AG20443 (cell line): ENCODE measurements around the gene NARS2.
"Not testable (repeated sequence)": the region's sequence is repeated elsewhere in the genome, so short reads cannot be mapped to it uniquely, and the experiment has no call there.

Experiments used
- DNase-seq: peaks from one replicate; pipeline ENCODE4 v3.0.0; 2012; ENCODE audit warnings: low spot score, mixed read lengths

NARS2 gene, protein sequence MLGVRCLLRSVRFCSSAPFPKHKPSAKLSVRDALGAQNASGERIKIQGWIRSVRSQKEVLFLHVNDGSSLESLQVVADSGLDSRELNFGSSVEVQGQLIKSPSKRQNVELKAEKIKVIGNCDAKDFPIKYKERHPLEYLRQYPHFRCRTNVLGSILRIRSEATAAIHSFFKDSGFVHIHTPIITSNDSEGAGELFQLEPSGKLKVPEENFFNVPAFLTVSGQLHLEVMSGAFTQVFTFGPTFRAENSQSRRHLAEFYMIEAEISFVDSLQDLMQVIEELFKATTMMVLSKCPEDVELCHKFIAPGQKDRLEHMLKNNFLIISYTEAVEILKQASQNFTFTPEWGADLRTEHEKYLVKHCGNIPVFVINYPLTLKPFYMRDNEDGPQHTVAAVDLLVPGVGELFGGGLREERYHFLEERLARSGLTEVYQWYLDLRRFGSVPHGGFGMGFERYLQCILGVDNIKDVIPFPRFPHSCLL

DNA sequence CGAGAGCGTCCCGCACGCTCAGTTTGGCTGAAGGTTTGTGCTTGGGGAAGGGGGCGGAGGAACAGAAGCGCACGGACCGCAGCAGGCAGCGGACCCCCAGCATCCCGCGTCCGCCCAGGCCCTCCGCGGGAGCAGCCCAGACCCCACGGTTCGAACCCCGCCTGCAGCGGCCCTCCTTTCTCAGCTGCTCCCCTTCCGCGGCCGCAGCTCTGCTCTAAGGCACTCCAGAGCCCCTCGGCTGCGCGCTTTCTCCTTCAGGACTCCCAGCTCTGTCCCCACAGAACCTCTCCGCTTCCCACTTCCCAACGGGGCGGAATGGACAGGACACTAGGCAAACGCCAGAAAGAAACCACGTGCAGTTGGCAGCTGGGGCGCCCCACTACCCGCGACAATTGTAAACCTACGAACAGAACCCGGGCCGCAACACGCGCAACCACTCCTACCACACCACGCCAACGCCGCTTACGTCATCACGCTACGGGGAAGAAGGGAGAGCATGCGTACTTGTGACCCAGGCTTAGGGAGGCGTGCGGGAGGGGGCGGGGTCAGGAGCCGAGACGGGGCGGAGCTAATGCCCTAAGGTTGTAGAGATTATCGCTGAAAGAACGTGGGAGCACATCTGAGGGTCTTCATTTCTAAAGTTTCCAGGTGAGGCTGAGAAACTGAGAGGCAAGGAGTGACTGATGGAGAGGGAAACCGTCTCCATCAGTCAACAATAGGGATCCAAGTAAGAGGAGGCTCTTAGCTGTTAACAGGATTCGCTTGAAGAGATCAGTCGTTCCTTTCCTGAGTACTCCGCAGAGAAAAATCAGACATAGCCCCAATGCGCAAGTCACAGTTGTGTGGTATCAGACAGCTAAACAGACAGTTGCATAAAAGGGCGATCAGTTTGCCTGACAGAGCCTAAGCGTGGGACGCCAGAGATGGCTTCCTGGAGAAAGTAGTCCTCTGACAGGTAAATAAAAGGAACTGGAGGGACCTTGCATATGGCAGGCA, at the start of gene NARS2:
Gene NARS2, minus strand, starts transcription at position 479 of the 996 bp plus-strand sequence. Its CDS starts 376 bp downstream, at position 103.
- peak; percentile 99 for DNase-seq

DNA sequence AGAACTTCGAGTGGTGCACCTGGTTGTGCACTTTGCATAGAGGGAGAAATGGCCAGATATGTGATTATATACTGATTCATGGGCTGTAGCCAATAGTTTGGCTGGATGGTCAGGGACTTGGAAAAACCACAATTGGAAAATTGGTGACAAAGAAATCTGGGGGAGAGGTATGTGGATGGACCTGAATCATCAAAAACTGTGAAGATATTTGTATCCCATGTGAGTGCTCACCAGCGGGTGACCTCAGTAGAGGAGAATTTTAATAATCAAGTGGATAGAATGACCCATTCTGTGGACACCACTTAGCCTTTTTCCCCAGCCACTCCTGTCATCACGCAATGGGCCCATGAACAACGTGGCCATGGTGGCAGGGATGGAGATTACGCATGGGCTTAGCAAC, 48.0 kb upstream of the NARS2 start:
- DNase-seq: no peak

DNA sequence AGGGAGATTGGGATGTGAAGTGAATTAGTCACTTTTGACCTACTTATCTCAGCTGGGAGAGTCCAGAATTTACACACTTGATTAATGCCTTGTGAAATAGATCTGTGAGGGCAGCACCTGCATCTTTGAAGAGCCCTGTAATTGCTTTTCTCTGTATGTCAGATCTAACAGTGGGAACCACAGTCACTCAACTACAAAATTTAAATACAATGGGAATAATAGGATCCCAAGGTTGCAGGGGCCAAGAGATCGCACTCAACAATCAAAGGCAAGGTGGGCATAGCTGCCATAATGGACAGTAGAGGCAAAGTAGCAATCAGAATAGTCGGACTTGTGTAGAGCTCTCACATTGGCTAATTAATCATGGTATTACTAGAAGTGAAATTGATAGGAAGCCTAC, 45.5 kb upstream of the NARS2 start:
- no peak for DNase-seq

DNA sequence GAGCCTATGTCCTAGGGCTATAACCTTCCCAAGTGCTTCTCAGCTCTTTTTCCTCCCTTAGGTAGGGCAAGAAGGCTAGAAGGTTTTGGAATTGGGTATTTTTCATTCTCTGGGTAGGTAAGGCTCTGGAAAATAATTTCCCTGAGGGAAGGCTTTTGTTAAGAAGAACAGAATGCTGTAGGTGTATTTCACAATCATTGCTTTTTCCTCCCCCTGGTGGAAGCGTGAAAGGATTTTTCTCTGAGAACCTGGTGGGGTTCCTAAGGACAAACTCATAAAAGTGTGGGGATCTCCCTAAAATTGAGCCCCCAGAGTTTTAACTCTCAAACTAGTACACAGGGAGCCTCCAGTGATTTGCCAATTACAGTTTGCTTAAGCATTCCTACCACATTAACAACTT, 41.1 kb upstream of the NARS2 start:
- DNase-seq: no peak

DNA sequence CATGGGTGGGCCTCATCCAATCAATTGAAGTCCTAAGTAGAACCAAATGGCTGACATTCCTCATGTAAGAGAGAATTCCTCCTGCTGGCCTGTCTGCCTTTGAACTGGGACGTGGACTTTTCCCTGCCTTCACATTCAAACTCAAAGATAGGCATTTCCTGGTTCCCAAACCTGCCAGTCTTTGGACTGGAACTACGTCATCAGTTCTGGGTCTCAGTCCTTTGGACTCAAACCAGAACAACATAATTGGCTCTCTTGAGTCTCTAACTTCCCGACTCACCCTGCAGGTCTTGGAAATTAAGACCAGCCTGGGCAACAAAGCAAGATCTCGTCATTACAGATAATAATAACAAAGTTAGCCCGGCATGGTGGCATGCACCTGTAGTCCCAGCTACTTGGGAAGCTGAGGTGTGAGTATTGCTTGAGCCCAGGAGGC, 38.7 kb upstream of the NARS2 start:
- no peak for DNase-seq

DNA sequence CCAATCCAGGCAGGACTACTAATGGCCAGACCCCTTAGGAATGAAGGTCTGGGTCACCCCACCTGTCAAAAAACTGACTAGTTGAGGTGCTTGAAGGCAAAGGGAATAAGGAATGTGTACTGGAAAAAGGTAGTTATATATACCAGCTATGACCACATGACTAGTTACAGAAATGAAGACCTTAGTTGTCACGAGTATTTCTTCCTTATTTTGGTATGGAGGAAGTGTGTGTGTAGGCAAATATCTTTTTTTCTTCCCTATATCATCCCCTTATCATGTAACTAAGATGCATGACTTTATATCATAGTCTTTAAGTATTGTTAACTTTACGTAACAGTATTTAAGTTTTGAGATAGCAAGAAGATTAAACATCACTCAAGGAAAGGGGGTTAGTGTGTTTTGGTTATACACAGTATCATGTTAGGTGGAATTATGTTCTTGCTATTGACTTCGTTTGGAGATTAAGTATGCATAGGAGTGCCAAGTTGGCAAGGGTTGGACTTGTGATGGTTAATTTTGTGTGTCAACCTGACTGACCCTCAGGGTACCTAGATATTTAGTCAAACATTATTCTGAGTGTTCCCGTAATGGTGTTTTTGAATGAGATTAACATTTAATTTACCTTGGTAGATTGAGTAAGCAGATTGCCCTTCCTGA, 38.2 kb upstream of the NARS2 start:
- no peak for DNase-seq

DNA sequence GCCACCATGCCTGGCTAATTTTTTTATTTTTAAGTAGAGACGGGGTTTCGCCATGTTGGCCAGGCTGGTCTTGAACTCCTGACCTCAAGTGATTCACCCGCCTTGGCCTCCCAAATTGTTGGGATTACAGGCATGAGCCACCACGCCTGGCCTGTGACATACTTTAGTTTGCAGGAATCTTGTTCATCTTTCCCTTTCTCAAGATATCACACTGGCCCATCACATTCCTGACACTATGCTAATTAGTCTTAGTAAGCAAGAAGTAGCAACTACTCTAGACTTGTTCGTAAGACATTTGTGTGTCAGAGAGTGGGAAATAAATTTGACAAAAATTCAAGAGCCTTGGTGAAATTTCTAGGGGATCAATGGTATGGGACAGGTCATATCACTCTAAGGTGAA, 34.7 kb upstream of the NARS2 start:
- not testable (repeated sequence) for DNase-seq

DNA sequence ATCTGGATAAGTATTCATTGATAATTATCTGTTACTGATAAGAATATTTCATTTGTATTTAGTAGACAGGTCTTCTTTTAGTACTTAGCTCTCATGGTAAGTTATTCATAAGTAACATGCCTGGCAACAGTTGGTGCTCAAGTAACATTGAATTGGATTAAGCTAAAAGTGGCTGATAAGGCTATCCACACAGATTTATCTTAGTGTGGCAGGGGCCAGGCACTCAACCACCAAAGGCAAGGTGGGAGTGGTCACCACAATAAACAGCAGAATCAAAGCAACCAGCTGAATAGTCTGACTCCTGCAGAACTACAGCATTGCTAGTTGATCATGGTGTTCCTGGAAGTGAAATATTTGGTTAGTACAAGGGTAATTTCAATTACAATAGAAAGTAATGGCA, 33.0 kb upstream of the NARS2 start:
- no peak for DNase-seq

DNA sequence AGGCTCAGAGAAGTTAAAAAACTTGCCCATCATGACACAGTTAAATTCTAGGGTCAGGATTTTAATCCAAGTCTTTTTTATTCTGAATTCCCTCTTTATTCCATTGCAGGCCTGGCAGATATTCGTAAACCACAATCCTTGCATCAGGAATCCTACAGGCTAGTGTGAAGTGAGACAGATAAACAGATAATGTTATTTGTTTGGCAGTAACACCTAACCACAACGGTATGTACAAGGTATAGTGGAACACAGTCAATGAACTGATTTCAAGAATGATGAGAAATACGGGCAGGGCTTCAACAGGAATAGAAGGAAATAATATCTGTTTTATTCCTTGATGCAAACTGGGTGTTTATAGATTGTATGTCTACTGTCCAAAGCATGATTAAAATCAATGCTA, 32.0 kb upstream of the NARS2 start:
- DNase-seq: no peak

DNA sequence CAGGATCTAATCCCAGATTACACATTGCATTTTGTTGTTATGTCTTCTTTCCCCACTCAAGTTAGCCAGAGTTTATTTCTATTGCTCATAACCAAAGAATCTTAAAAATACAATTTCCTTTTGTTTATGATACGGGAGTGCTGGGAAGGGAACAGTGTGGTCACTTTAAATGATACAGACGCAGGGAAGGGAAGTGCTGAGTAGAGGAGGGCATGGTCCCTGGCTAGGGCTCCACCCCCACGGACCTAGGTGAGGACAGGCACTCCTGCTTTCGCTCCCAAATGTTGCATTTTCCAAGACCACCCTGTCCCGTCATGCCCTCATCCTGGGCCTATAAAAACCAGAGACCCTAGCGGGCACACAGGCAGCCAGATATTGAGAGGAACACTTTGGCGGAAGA, 30.6 kb upstream of the NARS2 start:
- no peak for DNase-seq

DNA sequence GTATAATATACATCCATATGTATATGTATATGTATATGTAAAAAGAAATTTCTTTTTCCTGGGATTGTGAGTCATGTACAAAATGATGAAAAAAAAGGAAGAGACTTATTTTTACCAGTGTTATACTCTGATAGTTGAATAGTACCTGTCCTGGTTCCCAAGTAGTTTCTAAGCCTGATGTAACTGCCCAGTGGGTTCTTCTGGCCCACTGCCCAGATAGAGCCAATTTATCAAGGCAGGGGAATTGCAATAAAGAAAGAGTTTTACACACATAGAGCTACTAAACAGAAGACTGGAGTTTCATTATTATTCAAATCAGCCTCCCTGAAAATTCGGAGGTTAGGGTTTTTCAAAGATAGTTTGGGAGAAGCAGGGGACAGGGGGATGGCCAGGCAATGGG, 29.1 kb upstream of the NARS2 start:
- DNase-seq: no peak

DNA sequence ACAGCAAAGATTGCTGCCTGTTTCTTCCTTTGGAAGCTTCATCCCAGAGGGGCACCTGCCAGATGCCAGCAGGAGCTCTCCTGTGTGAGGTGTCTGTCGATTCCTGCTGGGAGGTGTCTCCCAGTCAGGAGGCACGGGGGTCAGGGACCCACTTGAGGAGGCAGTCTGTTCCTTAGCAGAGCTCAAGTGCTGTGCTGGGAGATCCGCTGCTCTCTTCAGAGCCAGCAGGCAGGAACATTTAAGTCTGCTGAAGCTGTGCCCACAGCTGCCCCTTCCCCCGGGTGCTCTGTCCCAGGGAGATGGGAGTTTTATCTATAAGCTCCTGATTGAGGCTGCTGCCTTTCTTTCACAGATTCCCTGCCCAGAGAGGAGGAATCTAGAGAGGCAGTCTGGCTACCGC, 28.1 kb upstream of the NARS2 start:
- not testable (repeated sequence) for DNase-seq

DNA sequence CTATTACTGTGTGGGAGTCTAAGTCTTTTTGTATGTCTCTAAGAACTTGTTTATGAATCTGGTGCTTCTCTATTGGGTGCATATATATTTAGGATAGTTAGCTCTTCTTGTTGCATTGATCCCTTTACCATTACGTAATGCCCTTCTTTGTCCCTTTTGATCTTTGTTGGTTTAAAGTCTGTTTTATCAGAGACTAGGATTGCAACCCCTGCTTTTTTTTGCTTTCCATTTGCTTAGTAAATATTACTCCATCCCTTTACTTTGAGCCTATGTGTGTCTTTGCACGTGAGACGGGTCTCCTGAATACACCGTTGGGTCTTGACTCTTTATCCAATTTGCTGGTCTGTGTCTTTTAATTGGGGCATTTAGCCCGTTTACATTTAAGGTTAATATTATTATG, 26.4 kb upstream of the NARS2 start:
- not testable (repeated sequence) for DNase-seq

DNA sequence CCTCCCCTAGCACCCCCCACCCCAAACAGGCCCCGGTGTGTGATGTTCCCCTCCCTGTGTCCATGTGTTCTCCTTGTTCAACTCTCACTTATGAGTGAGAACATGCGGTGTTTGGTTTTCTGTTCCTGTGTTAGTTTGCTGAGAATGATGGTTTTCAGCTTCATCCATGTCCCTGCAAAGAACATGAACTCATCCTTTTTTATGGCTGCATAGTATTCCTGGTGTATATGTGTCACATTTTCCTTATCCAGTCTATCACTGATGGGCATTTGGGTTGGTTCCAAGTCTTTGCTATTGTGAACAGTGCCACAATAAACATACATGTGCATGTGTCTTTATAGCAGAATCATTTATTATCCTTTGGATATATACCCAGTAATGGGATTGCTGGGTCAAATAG, 22.9 kb upstream of the NARS2 start:
- not testable (repeated sequence) for DNase-seq

DNA sequence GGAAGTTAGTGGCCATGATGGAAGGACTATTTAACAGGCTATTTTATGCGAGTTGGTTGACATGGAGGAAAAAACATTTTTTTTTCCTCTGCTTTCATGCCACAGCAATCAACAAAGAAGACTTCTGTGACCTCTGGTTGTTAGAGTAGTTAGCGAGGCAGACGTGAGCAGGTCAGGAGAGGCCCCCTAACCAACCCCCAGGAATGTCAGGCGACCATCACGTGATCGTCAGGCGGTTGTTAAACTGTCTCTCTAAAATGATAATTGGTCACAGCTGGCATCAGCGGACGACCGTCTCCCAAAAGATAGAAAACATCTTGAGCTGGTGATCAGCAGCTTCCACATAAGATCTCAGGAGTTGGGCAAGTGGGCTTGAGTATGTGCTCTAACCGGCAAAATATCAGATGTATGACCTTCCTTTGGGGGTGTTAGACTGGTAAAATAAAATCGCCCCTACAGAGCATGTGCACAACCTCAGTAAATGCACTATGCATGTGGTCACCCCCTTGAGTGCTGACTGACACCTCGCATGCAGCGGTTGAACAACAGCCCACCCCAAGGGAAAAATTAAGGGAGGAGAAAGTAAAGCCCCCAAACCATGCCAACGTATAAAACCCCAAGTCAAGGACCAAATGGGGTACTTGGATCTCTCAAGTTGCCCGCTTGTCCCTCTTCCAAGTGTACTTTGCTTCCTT, 20.9 kb upstream of the NARS2 start:
- peak; percentile 21 for DNase-seq

DNA sequence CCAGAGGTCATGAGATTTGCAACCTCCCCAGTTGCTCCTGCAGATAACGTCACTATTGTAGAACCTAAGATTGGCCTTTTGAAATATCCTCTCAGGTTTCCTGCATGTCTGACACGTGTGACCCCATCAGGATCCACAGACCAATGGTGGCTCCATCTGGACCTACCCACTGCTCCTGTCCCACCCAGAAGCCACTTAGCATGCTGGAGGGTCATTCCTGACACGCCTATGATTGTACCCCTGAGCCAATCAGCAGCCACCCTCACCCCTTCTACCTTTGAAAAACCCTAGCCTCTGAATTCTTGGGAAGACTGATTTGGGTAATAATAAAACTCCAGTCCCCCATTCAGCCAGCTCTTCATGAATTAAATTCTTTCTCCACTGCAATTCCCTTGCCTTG, 20.1 kb upstream of the NARS2 start:
- DNase-seq: no peak

DNA sequence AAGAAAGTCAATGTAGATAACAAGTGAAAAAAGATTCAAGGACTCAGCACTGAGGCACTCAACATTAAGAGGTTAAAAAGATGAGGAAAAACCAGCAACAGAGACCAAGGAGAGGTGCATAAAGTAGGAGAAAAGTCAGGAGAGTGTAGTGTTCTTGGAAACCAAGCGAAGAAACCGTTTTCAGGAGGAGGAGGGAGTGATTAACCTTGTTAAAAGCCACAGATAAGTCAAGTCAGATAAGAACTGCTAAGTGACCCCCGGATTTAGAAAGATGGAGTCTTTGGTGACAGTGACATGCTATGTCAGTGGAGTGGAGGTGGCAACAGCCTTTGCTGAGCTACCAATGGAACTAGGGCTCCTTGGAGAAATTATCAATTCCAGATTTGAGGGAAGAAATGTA, 13.9 kb upstream of the NARS2 start:
- no peak for DNase-seq

DNA sequence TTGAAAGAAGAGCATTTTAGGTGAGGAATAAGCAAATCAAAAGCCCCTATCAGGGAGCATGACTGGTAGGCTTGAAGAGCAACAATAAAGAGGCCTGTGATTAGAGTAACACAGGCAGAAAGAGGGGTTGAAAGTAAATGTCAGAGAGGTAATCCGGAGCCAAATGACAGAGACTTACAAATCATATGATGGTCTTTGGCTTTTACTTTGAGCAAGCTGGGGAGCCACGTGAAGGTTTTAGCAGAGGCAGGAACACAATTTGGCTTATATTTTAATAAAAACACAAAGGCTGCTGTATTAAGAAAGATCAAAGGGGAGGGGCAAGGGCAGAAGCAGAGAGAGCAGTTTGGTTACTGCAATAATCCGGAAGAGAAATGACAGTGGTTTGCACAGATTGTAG, 12.8 kb upstream of the NARS2 start:
- no peak for DNase-seq

DNA sequence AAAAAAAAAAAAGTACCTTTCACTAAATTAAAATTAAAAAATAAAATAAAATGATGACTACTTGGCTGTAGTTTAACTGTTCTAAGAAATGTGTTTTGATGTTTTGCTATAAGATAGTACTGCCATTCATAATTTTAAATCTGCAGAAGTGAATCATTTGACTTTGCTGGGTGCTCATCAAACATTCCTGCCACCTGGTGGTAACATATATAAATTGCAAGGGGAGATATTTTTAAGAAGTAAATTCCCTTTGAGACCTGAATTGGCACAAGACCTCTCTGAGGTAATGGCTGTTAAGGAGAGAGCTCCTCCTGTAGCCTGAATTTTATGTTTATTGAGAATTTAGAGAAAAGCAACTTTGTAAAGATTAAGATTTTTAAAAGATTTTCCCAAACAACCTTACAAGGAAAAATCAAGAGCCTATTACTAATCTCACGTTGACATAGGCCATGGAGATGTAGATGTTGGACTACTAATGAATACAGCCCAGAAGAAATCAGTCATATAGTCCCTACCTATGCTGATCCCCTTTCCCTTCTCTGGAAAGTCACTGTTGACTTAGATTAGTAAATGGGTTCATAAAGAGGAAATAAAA, 11.9 kb upstream of the NARS2 start:
- peak; percentile 22 for DNase-seq

DNA sequence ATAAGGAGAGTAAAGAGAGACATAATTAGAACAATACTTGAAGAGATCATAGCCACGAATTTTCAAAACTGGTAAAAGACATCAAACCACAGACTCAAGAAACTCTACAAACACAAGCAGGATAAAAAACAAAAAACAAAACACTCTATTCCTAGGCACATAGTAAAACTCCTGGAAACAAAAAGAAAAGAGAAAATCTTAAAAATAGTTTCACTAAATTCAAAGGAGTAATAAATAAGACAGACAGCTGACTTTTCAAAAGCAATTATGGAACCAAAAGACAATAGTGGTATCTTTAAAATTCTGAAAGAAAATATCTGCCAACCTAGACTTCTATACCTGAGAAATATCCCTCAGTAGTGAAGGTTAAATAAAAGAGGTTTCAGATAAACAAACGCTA, 9.2 kb upstream of the NARS2 start:
- DNase-seq: no peak

DNA sequence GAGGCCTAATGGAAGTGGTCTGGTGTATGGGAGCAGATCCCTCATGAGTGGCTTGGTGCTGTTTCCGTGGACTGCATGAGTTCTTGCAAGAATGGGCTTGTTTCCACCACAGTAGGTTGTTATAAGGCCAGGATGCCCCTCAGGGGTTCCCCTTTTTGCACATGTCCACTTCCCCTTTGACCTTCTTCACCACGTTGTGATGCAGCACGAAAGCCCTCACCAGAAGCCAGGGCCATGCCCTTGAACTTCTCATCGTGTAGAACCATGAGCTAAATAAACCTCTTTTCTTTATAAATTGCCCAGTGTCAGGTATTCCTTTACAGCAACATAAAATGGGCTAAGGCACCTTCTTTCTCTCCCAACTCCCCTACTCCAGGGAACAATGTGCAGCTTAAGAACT, 2.8 kb upstream of the NARS2 start:
- no peak for DNase-seq
